Measurements from ENCODE around the gene SLC35B4.

DNA sequence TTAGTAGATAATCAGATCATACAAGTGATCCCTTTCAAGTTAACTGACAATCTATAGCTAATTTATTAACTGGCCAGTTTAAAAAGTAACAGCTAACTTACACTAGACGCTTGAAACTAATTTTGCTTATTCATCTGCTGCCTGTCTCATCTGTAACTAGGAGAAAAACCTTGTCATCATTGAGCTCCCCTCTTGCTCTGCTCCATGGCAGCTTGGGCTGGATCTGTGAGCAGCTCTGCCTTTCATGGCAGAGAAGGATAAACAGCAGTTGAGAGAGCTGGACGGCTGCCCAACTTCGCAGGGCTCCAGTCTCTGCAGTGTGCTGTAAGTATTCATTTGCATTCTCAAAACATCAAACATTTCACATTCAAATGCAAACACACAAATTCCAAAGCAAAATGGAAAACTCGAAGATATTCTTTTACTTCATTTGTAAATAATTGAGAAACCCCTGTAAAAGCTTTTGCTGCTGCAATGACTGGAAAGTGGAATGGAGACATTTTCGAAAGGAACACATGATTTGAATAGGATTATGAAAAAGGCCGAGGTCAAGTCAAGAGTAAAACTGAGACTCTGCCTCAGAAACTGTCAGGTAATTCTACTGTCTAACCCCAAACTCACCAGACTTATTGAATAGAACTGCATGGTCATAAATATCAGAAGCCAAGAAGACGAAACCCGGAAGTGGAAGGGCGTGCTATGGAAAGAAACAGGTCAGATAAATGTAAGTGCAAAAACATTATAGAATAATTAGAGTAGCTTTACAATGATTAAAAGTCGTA, 17.6 kb downstream of the SLC35B4 start:
- TF ChIP-seq CTCF (conservative IDR thresholded peaks at IDR 0.05) (no peak), EZH2 (IDR thresholded peaks at IDR 0.05; ENCODE audit: low read depth) (no peak)
